Upper lobe of left lung (tissue), 6 donors: ENCODE results near the gene USP28. TPM values are rescaled to one million over a fixed set of nuclear protein-coding genes. Genes with fewer than 3 reads are reported as not detected.

Source experiments
- ATAC-seq, 2 donors: fragments of 200-7000 bp; cut with Tn5 transposase; one replicate each; pipeline ENCODE4 v1.9.1; 2022; ENCODE audit warnings: mild to moderate bottlenecking in 2 of 2, moderate library complexity in 2 of 2; ENCODE audit not compliant: low FRiP score in 2 of 2
- DNase-seq, 2 donors: peaks; one replicate each; pipeline ENCODE4 v3.0.0-alpha.2; 2019 to 2020
- H3K27ac ChIP-seq, 4 donors: fragments of 200-600 bp; sonication (generic); one replicate each; pipeline ENCODE4 v1.5.1; 2016 to 2019
- H3K27me3 ChIP-seq, 4 donors: fragments of 200-600 bp; sonication (generic); one replicate each; pipeline ENCODE4 v1.5.1; 2017 to 2019
- H3K36me3 ChIP-seq, 4 donors: fragments of 200-600 bp; sonication (generic); one replicate each; pipeline ENCODE4 v1.5.1; 2016 to 2019
- H3K4me1 ChIP-seq, 4 donors: fragments of 200-600 bp; sonication (generic); one replicate each; pipeline ENCODE4 v1.5.1; 2018 to 2019
- H3K4me3 ChIP-seq, 4 donors: fragments of 200-600 bp; sonication (generic); one replicate each; pipeline ENCODE4 v1.5.1; 2017 to 2019; ENCODE audit warnings: mild to moderate bottlenecking in 2 of 4, moderate library complexity in 1 of 4
- H3K9me3 ChIP-seq, 4 donors: fragments of 200-600 bp; sonication (generic); one replicate each; pipeline ENCODE4 v1.5.1; 2018 to 2019
- POLR2AphosphoS5 ChIP-seq, 2 donors: sonication (generic); formaldehyde crosslinking; IDR thresholded peaks; one replicate each; pipeline ENCODE4 v1.5.1; 2017; ENCODE audit warnings: antibody characterized with exemption in 2 of 2
- WGBS, 2 donors: methylation state at CpG; one replicate each; pipeline ENCODE4 v1.1.5; 2017 to 2018; 5-methylcytosine and 5-hydroxymethylcytosine counted together
- small RNA-seq, 4 donors: library from RNA; depleted of rRNA; stranded (forward); fragments of <200 nt; gene quantifications; one replicate each; pipeline ENCODE3, GENCODE V24; 2016
- total RNA-seq, 6 donors: library from RNA; depleted of rRNA in 4 of 6; stranded (reverse); fragments of >200 nt in 4 of 6; gene quantifications; one replicate each; pipeline versions ENCODE4 v1.1.0 to v1.2.1, GENCODE V29; 2016 to 2021
- TF ChIP-seq, protein P1 (sequence below), 6 experiments: fragments of 450-650 bp in 4 of 6; fragments of 200-600 bp in 2 of 6; sonication (generic) in 2 of 6; IDR thresholded peaks; one replicate each; pipeline ENCODE4 v1.5.1; 2016 to 2019; ENCODE audit warnings: antibody characterized with exemption in 6 of 6
- donor health status: DM: no; HTN: no; CAD: no; lungs with moderate emphysema.
- donor health status: DM: no; HTN: yes; CAD: no; lungs with severe emphysema.

Gene USP28
- total RNA-seq, 6 donors from 2014 or later = 16.1 to 50.8 (median 18.8) TPM

DNA sequence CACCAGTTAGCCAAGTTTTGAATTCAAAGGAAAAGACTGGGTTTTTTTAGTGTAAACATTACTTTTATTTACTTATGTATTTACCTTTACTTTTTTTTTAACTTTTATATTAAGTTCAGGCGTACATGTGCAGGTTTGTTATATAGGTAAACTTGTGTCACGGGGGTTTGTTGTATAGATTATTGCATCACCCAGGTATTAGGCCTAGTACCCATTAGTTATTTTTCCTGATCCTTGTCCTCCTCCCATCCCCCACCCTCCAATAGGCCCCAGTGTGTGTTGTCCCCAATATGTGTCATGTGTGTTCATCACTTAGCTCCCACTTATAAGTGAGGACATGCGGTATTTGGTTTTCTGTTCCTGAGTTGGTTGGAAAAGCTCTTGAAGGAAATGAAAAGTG lies 122.4 kb downstream of the USP28 start:
- H3K36me3 ChIP-seq = peaks cover 5 to 63% (median 31%) of the 10 kb centered on the region in 4 donors
- no peaks in the 10 kb centered on the region for H3K4me1 ChIP-seq
- TF ChIP-seq, protein P1, sequence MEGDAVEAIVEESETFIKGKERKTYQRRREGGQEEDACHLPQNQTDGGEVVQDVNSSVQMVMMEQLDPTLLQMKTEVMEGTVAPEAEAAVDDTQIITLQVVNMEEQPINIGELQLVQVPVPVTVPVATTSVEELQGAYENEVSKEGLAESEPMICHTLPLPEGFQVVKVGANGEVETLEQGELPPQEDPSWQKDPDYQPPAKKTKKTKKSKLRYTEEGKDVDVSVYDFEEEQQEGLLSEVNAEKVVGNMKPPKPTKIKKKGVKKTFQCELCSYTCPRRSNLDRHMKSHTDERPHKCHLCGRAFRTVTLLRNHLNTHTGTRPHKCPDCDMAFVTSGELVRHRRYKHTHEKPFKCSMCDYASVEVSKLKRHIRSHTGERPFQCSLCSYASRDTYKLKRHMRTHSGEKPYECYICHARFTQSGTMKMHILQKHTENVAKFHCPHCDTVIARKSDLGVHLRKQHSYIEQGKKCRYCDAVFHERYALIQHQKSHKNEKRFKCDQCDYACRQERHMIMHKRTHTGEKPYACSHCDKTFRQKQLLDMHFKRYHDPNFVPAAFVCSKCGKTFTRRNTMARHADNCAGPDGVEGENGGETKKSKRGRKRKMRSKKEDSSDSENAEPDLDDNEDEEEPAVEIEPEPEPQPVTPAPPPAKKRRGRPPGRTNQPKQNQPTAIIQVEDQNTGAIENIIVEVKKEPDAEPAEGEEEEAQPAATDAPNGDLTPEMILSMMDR (IDR thresholded peaks at IDR 0.05) = no peak
- TF ChIP-seq POLR2AphosphoS5 (IDR thresholded peaks at IDR 0.05) = no peak
- DNase-seq = no peak
- no peak overlapping the region for H3K4me3 ChIP-seq
- H3K27me3 ChIP-seq = no peaks in the 10 kb centered on the region
- H3K9me3 ChIP-seq = no peaks in the 10 kb centered on the region
- H3K27ac ChIP-seq = no peak overlapping the region
- 96 to 97% methylated on average over 3 of the region's 3 CpGs for WGBS, 2 donors
- ATAC-seq = no peak

Small RNAs within 50 kb of the gene (small RNA-seq; reads per million reads assigned to genes)
- gene LRRC37A13P (0 reads per million in 4 donors), gene RNU6-1107P (0 reads per million in 4 donors), gene RPS29P19 (0 reads per million in 4 donors)

Other genes with a start within 250 kb of the USP28 start
- 1 to 10 TPM in 1 of 6 donors, under 1 TPM in 3, not detected in 2; 0.61 to 2.4 (median 0.85) TPM for gene TMPRSS5, start 169.3 kb downstream of the USP28 start, total RNA-seq
- 10 to 100 TPM in 2 of 6 donors, 1 to 10 TPM in 4; 6.7 to 13.8 (median 9.8) TPM for gene ZW10, start 101.9 kb downstream of the USP28 start, total RNA-seq
- gene CLDN25, start 95.8 kb downstream of the USP28 start, total RNA-seq = not detected
- not detected for gene HTR3B, start 29.2 kb upstream of the USP28 start, total RNA-seq
- gene HTR3A, start 99.5 kb upstream of the USP28 start, total RNA-seq = not detected
- 100 to 1,000 TPM; 110 to 584 (median 179) TPM for gene ZBTB16, start 184.1 kb upstream of the USP28 start, total RNA-seq